ENCODE measurements around the gene ZMIZ2. TPM values are rescaled to one million over a fixed set of nuclear protein-coding genes. Genes with fewer than 3 reads are reported as not detected.

The ZMIZ2 gene
- total and polyA plus RNA-seq, 9 of the 15 experiments (the other 6 are each of a cell fraction or from before 2014, with no cell fraction given) = 0.13 to 40.3 (median 4.9) TPM

GRCh38 chr7:44750921-44751571, 2.4 kb downstream of the ZMIZ2 start:
- peaks cover 14% of the 10 kb centered on the region for H4K20me1 ChIP-seq (replicated peaks; ENCODE audit: control insufficient read depth, insufficient read depth, low read length)
- no peak overlapping the region for H3K27ac ChIP-seq (ENCODE audit: extremely low read depth, low read depth, low read length)
- DNase-seq (ENCODE audit: extremely low read depth in 1 of 4, low spot score in 3 of 4) (peak in 2 of 4 experiments; percentile 10 to 45), ATAC-seq (no peak), FAIRE-seq (no peak)
- H3K9ac ChIP-seq (ENCODE audit: insufficient read depth in 1 of 2, low read depth in 2 of 2, low read length in 2 of 2) = peak overlapping the region in 1 of 2 experiments; percentile 53; a peak in 2 of 4 replicates
- peaks cover 26% of the 10 kb centered on the region in 2 experiments; a peak in 4 of 5 replicates for H3K4me1 ChIP-seq (replicated peaks in 1 of 2; ENCODE audit: control insufficient read depth in 2 of 2, insufficient read depth in 2 of 2, low read length in 2 of 2)
- intact Hi-C loops (cut with micrococcal nuclease) (no loop called here), in situ Hi-C loops (cut with MboI) (no loop called here)
- H3K9me1 ChIP-seq (ENCODE audit: control insufficient read depth, insufficient read depth, low read length) = no peaks in the 10 kb centered on the region
- ChIA-PET POLR2A (interaction anchor here (0.6 to 1.1 kb wide), 3 partner anchors 11 to 257 kb away, joined by 3 to 4 read pairs (median 3); no protein-coding TSS in a partner anchor), CTCF (ENCODE audit: low intra/inter-chr PET ratio) (no interaction called here)
- TF ChIP-seq SMAD2 (IDR thresholded peaks at IDR 0.05; ENCODE audit: low read depth, low read length) (no peak), TFAP4 (CRISPR knock-in tag; IDR thresholded peaks at IDR 0.05; ENCODE audit: borderline replicate concordance) (peak; percentile 50; the same call in 1 of the 2 replicates), CBFA2T3 (IDR thresholded peaks at IDR 0.05) (0 out of 2 replicates have a peak, but pooled peaks have one; percentile 12)
- no peaks in the 10 kb centered on the region for H3K27me3 ChIP-seq (ENCODE audit: control insufficient read depth in 2 of 2, insufficient read depth in 2 of 2, low read length in 2 of 2)
- BruUV-seq (replicated peaks) = no TSS peak
- H3K4me2 ChIP-seq (ENCODE audit: insufficient read depth, low read length) = no peak overlapping the region
- H3K4me3 ChIP-seq = no peak overlapping the region
- WGBS (ENCODE audit: insufficient coverage, low coverage, missing lambda C conversion rate) = 48% methylated on average over 6 of the region's 6 CpGs
- H3K9me3 ChIP-seq (replicated peaks; ENCODE audit: control insufficient read depth, insufficient read depth, low read depth, low read length) = no peaks in the 10 kb centered on the region
- H3K36me3 ChIP-seq (ENCODE audit: control insufficient read depth, insufficient read depth, low read length) = peaks cover 19% of the 10 kb centered on the region; the same call in 2 of the 3 replicates
- peaks cover 57% of the 10 kb centered on the region for H3K79me2 ChIP-seq (ENCODE audit: control insufficient read depth, insufficient read depth, low read length)
- no peak overlapping the region for H2AFZ ChIP-seq (ENCODE audit: low read depth, low read length)

- no peak overlapping the region for H3K4me2 ChIP-seq (ENCODE audit: insufficient read depth, low read length)
- H2AFZ ChIP-seq (ENCODE audit: low read depth, low read length) = no peak overlapping the region
- H3K36me3 ChIP-seq (ENCODE audit: control insufficient read depth, insufficient read depth, low read length) = peaks cover 34% of the 10 kb centered on the region; the same call in 2 of the 3 replicates
- no peaks in the 10 kb centered on the region for H3K9me1 ChIP-seq (ENCODE audit: control insufficient read depth, insufficient read depth, low read length)
- H3K9ac ChIP-seq (ENCODE audit: insufficient read depth in 1 of 2, low read depth in 2 of 2, low read length in 2 of 2) = no peak overlapping the region
- WGBS (ENCODE audit: insufficient coverage, low coverage, missing lambda C conversion rate) = 77% methylated on average over 2 of the region's 2 CpGs
- DNase-seq (ENCODE audit: extremely low read depth in 1 of 4, low spot score in 3 of 4) = no peak
- ChIA-PET CTCF (ENCODE audit: low intra/inter-chr PET ratio) (no interaction called here), POLR2A (no interaction called here)
- peaks cover 14% of the 10 kb centered on the region for H4K20me1 ChIP-seq (replicated peaks; ENCODE audit: control insufficient read depth, insufficient read depth, low read length)
- no peaks in the 10 kb centered on the region for H3K27me3 ChIP-seq (ENCODE audit: control insufficient read depth in 2 of 2, insufficient read depth in 2 of 2, low read length in 2 of 2)
- in situ Hi-C loops (cut with MboI) = no loop called here
- H3K4me1 ChIP-seq (replicated peaks in 1 of 2; ENCODE audit: control insufficient read depth in 2 of 2, insufficient read depth in 2 of 2, low read length in 2 of 2) = peaks cover 23 to 35% of the 10 kb centered on the region in 2 experiments; a peak in 4 of 5 replicates
- ATAC-seq = no peak
- no TSS peak for BruUV-seq (replicated peaks)
- intact Hi-C loops (cut with micrococcal nuclease) = no loop called here
- H3K9me3 ChIP-seq (replicated peaks; ENCODE audit: control insufficient read depth, insufficient read depth, low read depth, low read length) = no peaks in the 10 kb centered on the region
- no peak overlapping the region for H3K27ac ChIP-seq (ENCODE audit: extremely low read depth, low read depth, low read length)
- H3K4me3 ChIP-seq = no peak overlapping the region
- H3K79me2 ChIP-seq (ENCODE audit: control insufficient read depth, insufficient read depth, low read length) = peaks cover 57% of the 10 kb centered on the region
- no peak for FAIRE-seq
- no peak for TF ChIP-seq ZBTB7A (IDR thresholded peaks at IDR 0.05; ENCODE audit: borderline replicate concordance, control insufficient read depth, low read depth, low read length)
- no peak for TF ChIP-seq ZNF766 (CRISPR knock-in tag; conservative IDR thresholded peaks at IDR 0.05)
- TF ChIP-seq GABPB1 (CRISPR knock-in tag; IDR thresholded peaks at IDR 0.05) = no peak
- TF ChIP-seq CHD1 (IDR thresholded peaks at IDR 0.05; ENCODE audit: low read length) = no peak
- no peak for TF ChIP-seq ZNF551 (CRISPR knock-in tag; IDR thresholded peaks at IDR 0.05)
- TF ChIP-seq NCOA6 (IDR thresholded peaks at IDR 0.05) = no peak
- no peak for TF ChIP-seq TSHZ1 (CRISPR knock-in tag; IDR thresholded peaks at IDR 0.05)
- TF ChIP-seq ZC3H8 (IDR thresholded peaks at IDR 0.05) = no peak
- no peak for TF ChIP-seq NONO (IDR thresholded peaks at IDR 0.05; ENCODE audit: low read depth in 2 of 2, low read length in 1 of 2)
Measured at GRCh38 chr7:44752822-44753221, 4.2 kb downstream of the ZMIZ2 start.
